HepG2 (cell line): Measurements from ENCODE around the gene CACNA1D. TPM values are rescaled to one million over a fixed set of nuclear protein-coding genes. Genes with fewer than 3 reads are reported as not detected.

ENCODE experiments used
- ATAC-seq: fragments of 200-7000 bp; cut with Tn5 transposase; 3 replicates; pipeline ENCODE4 v1.9.1; 2020; ENCODE audit warnings: mild to moderate bottlenecking, moderate library complexity
- BruUV-seq: library from RNA; stranded (reverse); fragments of 400-500 nt; replicated peaks from 2 replicates; lab custom pipeline; 2021; lab: Mats Ljungman, UMichigan
- CTCF ChIA-PET: fragments of 300-600 bp; formaldehyde crosslinking; extraction: SDS; loops from one replicate; lab custom pipeline; 2021; ENCODE audit warnings: low total read pairs, inconsistent platforms, low intra/inter-chr PET ratio; lab: Yijun Ruan, JAX
- POLR2A ChIA-PET: fragments of 350-600 bp; sonication (Branson Sonifier 250); formaldehyde crosslinking; loops from one replicate; lab custom pipeline; 2020; ENCODE audit warnings: antibody characterized with exemption, inconsistent platforms; lab: Yijun Ruan, JAX
- DNase-seq: peaks from one replicate; pipeline ENCODE4 v3.0.0-alpha.2; 2015; ENCODE audit warnings: low spot score
- FAIRE-seq: peaks from 3 replicates; lab custom pipeline; 2011; peaks lifted over from hg19 to GRCh38; lab: Jason Lieb, UNC
- H2AFZ ChIP-seq: one replicate; pipeline ENCODE4 v1.6.1; 2011; ENCODE audit warnings: low read length, inconsistent platforms
- H3K27ac ChIP-seq: fragments of 300-600 bp; 3 replicates; pipeline ENCODE4 v1.8.0; 2011; ENCODE audit warnings: mixed run types, mild to moderate bottlenecking, mixed read lengths, low read length, inconsistent platforms; ENCODE audit not compliant: insufficient read depth; ENCODE audit errors: extremely low read length
- H3K27me3 ChIP-seq, 2 experiments: fragments of 200-600 bp in 1 of 2; 2 replicates in 1 of 2; 3 replicates in 1 of 2; pipeline versions ENCODE4 v1.6.0 to v1.8.0; 2011; ENCODE audit warnings: low read length in 2 of 2, mild to moderate bottlenecking in 2 of 2, moderate library complexity in 2 of 2, inconsistent platforms in 1 of 2; ENCODE audit not compliant: insufficient read depth in 2 of 2, control insufficient read depth in 1 of 2
- H3K36me3 ChIP-seq, 2 experiments: fragments of 200-600 bp in 1 of 2; replicated peaks in 1 of 2; 2 replicates in 1 of 2; 3 replicates in 1 of 2; pipeline versions ENCODE4 v1.5.1 to v1.8.0; 2011; ENCODE audit warnings: low read length in 2 of 2, inconsistent platforms in 1 of 2; ENCODE audit not compliant: insufficient read depth in 2 of 2, control insufficient read depth in 1 of 2
- H3K4me1 ChIP-seq: 2 replicates; pipeline ENCODE4 v1.5.1; 2012; ENCODE audit warnings: low read length, inconsistent platforms; ENCODE audit not compliant: insufficient read depth
- H3K4me2 ChIP-seq: 2 replicates; pipeline ENCODE4 v1.6.0; 2011; ENCODE audit warnings: low read depth, low read length, inconsistent platforms
- H3K4me3 ChIP-seq, 3 experiments: fragments of 200-600 bp in 1 of 3; sonication (generic), shearing (Covaris generic) in 1 of 3; replicated peaks in 1 of 3; 2 replicates each; pipeline ENCODE4 v1.5.1; 2011 to 2016; ENCODE audit warnings: low read length in 3 of 3, inconsistent platforms in 2 of 3, low read depth in 2 of 3, mild to moderate bottlenecking in 2 of 3, control low read depth in 1 of 3, mixed read lengths in 1 of 3; ENCODE audit not compliant: insufficient read depth in 1 of 3
- H3K79me2 ChIP-seq: one replicate; pipeline ENCODE4 v1.6.1; 2011; ENCODE audit warnings: low read length, inconsistent platforms; ENCODE audit not compliant: insufficient read depth
- H3K9ac ChIP-seq: 2 replicates; pipeline ENCODE4 v1.6.0; 2011; ENCODE audit warnings: mild to moderate bottlenecking, low read depth, low read length, inconsistent platforms; ENCODE audit not compliant: insufficient read depth
- H3K9me3 ChIP-seq: 2 replicates; pipeline ENCODE4 v1.5.1; 2012; ENCODE audit warnings: mild to moderate bottlenecking, low read length
- H4K20me1 ChIP-seq: 2 replicates; pipeline ENCODE4 v1.6.0; 2011; ENCODE audit warnings: inconsistent platforms, mild to moderate bottlenecking, low read length, moderate library complexity; ENCODE audit not compliant: insufficient read depth
- AGO2 ChIP-seq: fragments of 200-400 bp; formaldehyde crosslinking; optimal IDR thresholded peaks from 2 replicates; pipeline ENCODE3; 2017; ENCODE audit warnings: mild to moderate bottlenecking, low read depth, low read length, moderate library complexity
- KLF13 ChIP-seq: sonication (generic); formaldehyde crosslinking; IDR thresholded peaks from 2 replicates; pipeline ENCODE4 v1.4.0; 2020; ENCODE audit warnings: mild to moderate bottlenecking, missing genetic modification reagents
- POLR2A ChIP-seq, 2 experiments: IDR thresholded peaks; 2 replicates each; pipeline ENCODE4 v1.6.1; 2011; ENCODE audit warnings: low read depth in 2 of 2, low read length in 2 of 2, mild to moderate bottlenecking in 1 of 2, moderate library complexity in 1 of 2; ENCODE audit not compliant: insufficient read depth in 1 of 2
- POLR2G ChIP-seq: fragments of 200-400 bp; formaldehyde crosslinking; IDR thresholded peaks from 2 replicates; pipeline ENCODE4 v1.6.1; 2018; ENCODE audit warnings: mild to moderate bottlenecking, low read depth, low read length, moderate library complexity
- RBM22 ChIP-seq: fragments of 200-400 bp; formaldehyde crosslinking; optimal IDR thresholded peaks from 2 replicates; pipeline ENCODE3; 2017; ENCODE audit warnings: mild to moderate bottlenecking, low read length, moderate library complexity
- ZSCAN22 ChIP-seq: sonication (generic); formaldehyde crosslinking; IDR thresholded peaks from 2 replicates; pipeline ENCODE4 v1.4.0; 2020; ENCODE audit warnings: mild to moderate bottlenecking, missing genetic modification reagents
- WGBS: methylation state at CpG from one replicate; pipeline ENCODE4 v1.1.6; 2017; ENCODE audit warnings: low lambda C conversion rate; 5-methylcytosine and 5-hydroxymethylcytosine counted together
- in situ Hi-C: cut with HindIII; loops from 2 replicates; pipeline ENCODE4 v1.10.0; 2017; ENCODE audit warnings: low pct_unique_long_range_greater_than_20kb; ENCODE audit not compliant: extremely low pct_ligation_motif_present
- intact Hi-C: fragments of 100-400 bp; cut with micrococcal nuclease; formaldehyde crosslinking; loops from one replicate; pipeline ENCODE4 v1.10.0; 2022; ENCODE audit not compliant: unreplicated experiment
- polyA plus RNA-seq, 8 experiments: library from polyadenylated mRNA; depleted of rRNA in 3 of 8; stranded (reverse) in 7 of 8; unstranded in 1 of 8; fragments of >200 nt; fragmentation: Illumina TruSeq in 4 of 8; extraction: Trizol in 4 of 8; gene quantifications; 2 replicates each; pipeline versions ENCODE4 v1.2.1 to v1.2.3, GENCODE V29; 2011 to 2016; ENCODE audit warnings: low read depth in 4 of 8, missing spikeins in 1 of 8, mixed read lengths in 1 of 8; ENCODE audit not compliant: insufficient read depth in 1 of 8
- total RNA-seq, 5 experiments: library from RNA; depleted of rRNA; stranded (reverse); fragments of >200 nt; fragmentation: Illumina TruSeq; extraction: Trizol; gene quantifications; 2 replicates each; pipeline ENCODE4 v1.2.3, GENCODE V29; 2016; ENCODE audit warnings: low read depth in 1 of 5
- TF ChIP-seq, protein P1 (sequence below): sonication (generic); formaldehyde crosslinking; IDR thresholded peaks from 2 replicates; pipeline ENCODE4 v1.5.0; 2020; ENCODE audit warnings: mild to moderate bottlenecking, missing genetic modification reagents, borderline replicate concordance
- TF ChIP-seq, protein P2 (sequence below), 2 experiments: fragments of 450-650 bp in 1 of 2; sonication (generic) in 1 of 2; formaldehyde crosslinking in 1 of 2; IDR thresholded peaks; 2 replicates each; pipeline versions ENCODE4 v1.6.1 to v1.8.0; 2016 to 2022; ENCODE audit warnings: antibody characterized with exemption in 1 of 2, mild to moderate bottlenecking in 1 of 2, missing genetic modification reagents in 1 of 2

The CACNA1D gene
- total and polyA plus RNA-seq, 2 of the 13 experiments (the other 11 are each of a cell fraction or from before 2014, with no cell fraction given) = 0.26 to 0.38 TPM

DNA sequence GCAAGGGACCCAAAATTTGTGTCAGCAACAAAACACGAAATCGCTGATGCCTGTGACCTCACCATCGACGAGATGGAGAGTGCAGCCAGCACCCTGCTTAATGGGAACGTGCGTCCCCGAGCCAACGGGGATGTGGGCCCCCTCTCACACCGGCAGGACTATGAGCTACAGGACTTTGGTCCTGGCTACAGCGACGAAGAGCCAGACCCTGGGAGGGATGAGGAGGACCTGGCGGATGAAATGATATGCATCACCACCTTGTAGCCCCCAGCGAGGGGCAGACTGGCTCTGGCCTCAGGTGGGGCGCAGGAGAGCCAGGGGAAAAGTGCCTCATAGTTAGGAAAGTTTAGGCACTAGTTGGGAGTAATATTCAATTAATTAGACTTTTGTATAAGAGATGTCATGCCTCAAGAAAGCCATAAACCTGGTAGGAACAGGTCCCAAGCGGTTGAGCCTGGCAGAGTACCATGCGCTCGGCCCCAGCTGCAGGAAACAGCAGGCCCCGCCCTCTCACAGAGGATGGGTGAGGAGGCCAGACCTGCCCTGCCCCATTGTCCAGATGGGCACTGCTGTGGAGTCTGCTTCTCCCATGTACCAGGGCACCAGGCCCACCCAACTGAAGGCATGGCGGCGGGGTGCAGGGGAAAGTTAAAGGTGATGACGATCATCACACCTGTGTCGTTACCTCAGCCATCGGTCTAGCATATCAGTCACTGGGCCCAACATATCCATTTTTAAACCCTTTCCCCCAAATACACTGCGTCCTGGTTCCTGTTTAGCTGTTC, 316.9 kb downstream of the CACNA1D start (continued):
- TF ChIP-seq ZSCAN22 (CRISPR knock-in tag) = peak; percentile 89
- TF ChIP-seq AGO2 = peak; percentile 92
- TF ChIP-seq, protein P1, sequence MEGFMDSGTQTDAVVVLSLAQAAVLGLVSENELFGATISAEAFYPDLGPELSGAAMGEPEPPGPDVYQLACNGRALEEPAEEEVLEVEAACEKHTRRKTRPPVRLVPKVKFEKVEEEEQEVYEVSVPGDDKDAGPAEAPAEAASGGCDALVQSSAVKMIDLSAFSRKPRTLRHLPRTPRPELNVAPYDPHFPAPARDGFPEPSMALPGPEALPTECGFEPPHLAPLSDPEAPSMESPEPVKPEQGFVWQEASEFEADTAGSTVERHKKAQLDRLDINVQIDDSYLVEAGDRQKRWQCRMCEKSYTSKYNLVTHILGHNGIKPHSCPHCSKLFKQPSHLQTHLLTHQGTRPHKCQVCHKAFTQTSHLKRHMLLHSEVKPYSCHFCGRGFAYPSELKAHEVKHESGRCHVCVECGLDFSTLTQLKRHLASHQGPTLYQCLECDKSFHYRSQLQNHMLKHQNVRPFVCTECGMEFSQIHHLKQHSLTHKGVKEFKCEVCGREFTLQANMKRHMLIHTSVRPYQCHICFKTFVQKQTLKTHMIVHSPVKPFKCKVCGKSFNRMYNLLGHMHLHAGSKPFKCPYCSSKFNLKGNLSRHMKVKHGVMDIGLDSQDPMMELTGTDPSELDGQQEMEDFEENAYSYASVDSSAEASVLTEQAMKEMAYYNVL (CRISPR knock-in tag) = no peak

DNA sequence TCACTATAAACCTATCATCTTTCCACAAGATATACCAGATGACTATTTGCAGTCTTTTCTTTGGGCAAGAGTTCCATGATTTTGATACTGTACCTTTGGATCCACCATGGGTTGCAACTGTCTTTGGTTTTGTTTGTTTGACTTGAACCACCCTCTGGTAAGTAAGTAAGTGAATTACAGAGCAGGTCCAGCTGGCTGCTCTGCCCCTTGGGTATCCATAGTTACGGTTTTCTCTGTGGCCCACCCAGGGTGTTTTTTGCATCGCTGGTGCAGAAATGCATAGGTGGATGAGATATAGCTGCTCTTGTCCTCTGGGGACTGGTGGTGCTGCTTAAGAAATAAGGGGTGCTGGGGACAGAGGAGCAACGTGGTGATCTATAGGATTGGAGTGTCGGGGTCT, 318.0 kb downstream of the CACNA1D start:
- FAIRE-seq = no peak
- no peak overlapping the region for H3K9ac ChIP-seq
- H3K36me3 ChIP-seq = peaks cover 5 to 22% of the 10 kb centered on the region in 2 experiments
- DNase-seq = no peak
- no peak overlapping the region for H3K27ac ChIP-seq
- peaks cover 4% of the 10 kb centered on the region for H3K4me1 ChIP-seq
- POLR2A ChIA-PET = interaction anchor here (12.1 kb wide), 1 partner anchor 31 kb away, joined by 156 read pairs; the partner anchor contains the start of gene CHDH
- H3K9me3 ChIP-seq = no peaks in the 10 kb centered on the region
- 0 out of 4 replicates have a peak, but pooled peaks of 1 of the 2 experiments have one; percentile 17 for TF ChIP-seq POLR2A (IDR thresholded peaks at IDR 0.05; ENCODE audit: insufficient read depth in 1 of 2, low read depth in 2 of 2, low read length in 2 of 2)
- no peak for TF ChIP-seq KLF13 (CRISPR knock-in tag)
- peak; percentile 71 for TF ChIP-seq RBM22
- TF ChIP-seq POLR2G = 0 out of 2 replicates have a peak, but pooled peaks have one; percentile 34
- TF ChIP-seq, protein P2, sequence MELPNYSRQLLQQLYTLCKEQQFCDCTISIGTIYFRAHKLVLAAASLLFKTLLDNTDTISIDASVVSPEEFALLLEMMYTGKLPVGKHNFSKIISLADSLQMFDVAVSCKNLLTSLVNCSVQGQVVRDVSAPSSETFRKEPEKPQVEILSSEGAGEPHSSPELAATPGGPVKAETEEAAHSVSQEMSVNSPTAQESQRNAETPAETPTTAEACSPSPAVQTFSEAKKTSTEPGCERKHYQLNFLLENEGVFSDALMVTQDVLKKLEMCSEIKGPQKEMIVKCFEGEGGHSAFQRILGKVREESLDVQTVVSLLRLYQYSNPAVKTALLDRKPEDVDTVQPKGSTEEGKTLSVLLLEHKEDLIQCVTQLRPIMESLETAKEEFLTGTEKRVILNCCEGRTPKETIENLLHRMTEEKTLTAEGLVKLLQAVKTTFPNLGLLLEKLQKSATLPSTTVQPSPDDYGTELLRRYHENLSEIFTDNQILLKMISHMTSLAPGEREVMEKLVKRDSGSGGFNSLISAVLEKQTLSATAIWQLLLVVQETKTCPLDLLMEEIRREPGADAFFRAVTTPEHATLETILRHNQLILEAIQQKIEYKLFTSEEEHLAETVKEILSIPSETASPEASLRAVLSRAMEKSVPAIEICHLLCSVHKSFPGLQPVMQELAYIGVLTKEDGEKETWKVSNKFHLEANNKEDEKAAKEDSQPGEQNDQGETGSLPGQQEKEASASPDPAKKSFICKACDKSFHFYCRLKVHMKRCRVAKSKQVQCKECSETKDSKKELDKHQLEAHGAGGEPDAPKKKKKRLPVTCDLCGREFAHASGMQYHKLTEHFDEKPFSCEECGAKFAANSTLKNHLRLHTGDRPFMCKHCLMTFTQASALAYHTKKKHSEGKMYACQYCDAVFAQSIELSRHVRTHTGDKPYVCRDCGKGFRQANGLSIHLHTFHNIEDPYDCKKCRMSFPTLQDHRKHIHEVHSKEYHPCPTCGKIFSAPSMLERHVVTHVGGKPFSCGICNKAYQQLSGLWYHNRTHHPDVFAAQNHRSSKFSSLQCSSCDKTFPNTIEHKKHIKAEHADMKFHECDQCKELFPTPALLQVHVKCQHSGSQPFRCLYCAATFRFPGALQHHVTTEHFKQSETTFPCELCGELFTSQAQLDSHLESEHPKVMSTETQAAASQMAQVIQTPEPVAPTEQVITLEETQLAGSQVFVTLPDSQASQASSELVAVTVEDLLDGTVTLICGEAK (IDR thresholded peaks at IDR 0.05) = no peak
- TF ChIP-seq, protein P2 (CRISPR knock-in tag; IDR thresholded peaks at IDR 0.05) = no peak
- TF ChIP-seq, all 625 proteins: peak for 3
- WGBS = 93% methylated on average over 4 of the region's 4 CpGs
- ATAC-seq = no peak
- peaks cover 11% of the 10 kb centered on the region; the same call in 1 of the 2 replicates for H4K20me1 ChIP-seq
- H3K79me2 ChIP-seq = no peaks in the 10 kb centered on the region
- CTCF ChIA-PET = no interaction called here
- no TSS peak for BruUV-seq
- H3K27me3 ChIP-seq = no peaks in the 10 kb centered on the region
- H3K4me2 ChIP-seq = no peak overlapping the region
- no peak overlapping the region for H2AFZ ChIP-seq
- no peak overlapping the region for H3K4me3 ChIP-seq
- intact Hi-C loops = no loop called here
- in situ Hi-C loops = no loop called here
